Subcutaneous adipose tissue (tissue), 4 donors: ENCODE results near the gene SERPINA1. TPM values are rescaled to one million over a fixed set of nuclear protein-coding genes. Genes with fewer than 3 reads are reported as not detected.

Source experiments
- total RNA-seq, 4 donors: library from RNA; depleted of rRNA; stranded (reverse); fragments of >200 nt; gene quantifications; one replicate each; pipeline ENCODE4 v1.1.0, GENCODE V29; 2016
- TF ChIP-seq, protein P1 (sequence below): fragments of 450-650 bp; IDR thresholded peaks from one replicate; pipeline ENCODE4 v1.5.1; 2016; ENCODE audit warnings: low read depth, mild to moderate bottlenecking, control low read depth, antibody characterized with exemption, moderate library complexity

Gene SERPINA1
- total RNA-seq, 4 donors from 2014 or later: 2.1 to 10.4 (median 3.7) TPM

DNA sequence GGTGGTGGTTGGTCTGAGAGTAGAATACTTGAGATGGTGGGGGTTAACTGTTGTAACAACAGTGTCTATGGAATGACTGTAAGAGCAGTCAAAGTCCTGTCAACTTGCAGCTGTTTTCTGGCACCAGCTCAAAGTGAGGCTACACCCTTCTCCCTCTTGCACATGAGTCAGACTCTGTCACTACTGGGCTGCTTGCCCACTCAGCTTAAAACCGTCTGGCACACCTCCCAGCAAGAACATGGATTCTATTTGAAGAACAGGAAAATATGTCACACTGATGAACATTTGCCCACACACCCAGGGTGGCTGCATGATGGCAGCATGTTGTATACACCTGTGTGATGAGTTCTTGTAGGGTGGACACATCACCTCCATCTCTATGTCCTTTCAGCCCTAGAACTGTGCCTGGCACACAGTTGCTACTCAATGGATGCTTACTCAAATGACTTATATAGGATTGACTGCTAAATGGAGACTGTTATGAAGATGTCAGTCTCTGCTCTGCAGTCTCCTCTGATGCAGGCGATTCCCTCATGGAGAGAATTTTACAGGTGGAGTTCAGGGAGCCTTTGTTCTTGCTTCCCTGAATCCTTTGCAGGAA is 46.0 kb downstream of the SERPINA1 start:
- TF ChIP-seq, protein P1, sequence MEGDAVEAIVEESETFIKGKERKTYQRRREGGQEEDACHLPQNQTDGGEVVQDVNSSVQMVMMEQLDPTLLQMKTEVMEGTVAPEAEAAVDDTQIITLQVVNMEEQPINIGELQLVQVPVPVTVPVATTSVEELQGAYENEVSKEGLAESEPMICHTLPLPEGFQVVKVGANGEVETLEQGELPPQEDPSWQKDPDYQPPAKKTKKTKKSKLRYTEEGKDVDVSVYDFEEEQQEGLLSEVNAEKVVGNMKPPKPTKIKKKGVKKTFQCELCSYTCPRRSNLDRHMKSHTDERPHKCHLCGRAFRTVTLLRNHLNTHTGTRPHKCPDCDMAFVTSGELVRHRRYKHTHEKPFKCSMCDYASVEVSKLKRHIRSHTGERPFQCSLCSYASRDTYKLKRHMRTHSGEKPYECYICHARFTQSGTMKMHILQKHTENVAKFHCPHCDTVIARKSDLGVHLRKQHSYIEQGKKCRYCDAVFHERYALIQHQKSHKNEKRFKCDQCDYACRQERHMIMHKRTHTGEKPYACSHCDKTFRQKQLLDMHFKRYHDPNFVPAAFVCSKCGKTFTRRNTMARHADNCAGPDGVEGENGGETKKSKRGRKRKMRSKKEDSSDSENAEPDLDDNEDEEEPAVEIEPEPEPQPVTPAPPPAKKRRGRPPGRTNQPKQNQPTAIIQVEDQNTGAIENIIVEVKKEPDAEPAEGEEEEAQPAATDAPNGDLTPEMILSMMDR: no peak

DNA sequence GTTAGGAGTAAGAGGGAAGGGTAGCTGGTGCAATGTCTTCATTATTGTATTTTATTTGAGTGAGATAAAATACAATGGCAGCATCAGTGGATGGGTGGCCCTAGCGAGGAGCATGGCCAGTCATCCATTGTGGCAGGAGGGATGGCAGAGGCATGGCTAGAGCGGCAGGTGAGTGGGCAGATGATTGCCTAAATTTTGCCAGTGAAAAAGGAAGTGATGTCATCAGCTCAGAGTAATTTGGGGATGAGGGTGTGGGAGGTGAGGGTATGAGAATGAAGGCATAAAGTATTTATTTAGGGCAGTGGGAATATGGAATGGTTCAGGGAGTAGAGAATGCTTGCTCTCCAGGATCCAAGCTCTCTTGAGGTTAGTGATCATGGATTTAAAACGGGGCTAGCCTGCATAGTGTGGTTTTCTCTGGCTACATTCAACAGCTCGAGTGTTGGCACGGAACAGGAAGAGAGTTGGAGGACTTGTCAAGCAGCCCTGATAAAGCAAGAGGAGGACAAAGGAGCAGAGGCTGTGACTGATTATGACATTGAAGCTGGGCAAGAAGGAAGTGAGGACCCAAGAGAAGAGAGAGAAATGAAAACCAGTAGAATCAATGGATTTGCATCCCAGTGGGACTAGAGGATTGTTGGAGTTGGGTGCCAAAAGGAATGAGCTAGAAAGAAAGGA is 46.6 kb downstream of the SERPINA1 start:
- TF ChIP-seq, protein P1: no peak

DNA sequence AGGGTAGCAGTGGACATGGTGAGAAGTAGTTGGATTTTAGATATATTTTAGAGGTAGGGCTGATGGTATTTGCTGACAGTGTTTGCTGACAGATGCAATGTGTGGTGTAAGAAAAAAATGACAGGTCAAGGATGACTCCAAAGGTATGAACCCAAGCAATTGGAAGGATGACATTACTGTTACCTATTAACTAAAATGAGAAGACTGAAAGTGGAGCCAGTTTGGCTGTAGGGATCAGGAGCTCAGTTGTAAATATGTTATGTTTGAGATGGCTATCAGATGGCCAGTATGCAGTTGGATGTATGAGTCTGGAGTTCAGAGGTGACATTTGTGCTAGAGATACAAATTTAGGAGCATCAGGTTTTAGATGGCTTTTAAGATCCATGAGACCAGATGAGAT is 47.9 kb downstream of the SERPINA1 start:
- TF ChIP-seq, protein P1: no peak

DNA sequence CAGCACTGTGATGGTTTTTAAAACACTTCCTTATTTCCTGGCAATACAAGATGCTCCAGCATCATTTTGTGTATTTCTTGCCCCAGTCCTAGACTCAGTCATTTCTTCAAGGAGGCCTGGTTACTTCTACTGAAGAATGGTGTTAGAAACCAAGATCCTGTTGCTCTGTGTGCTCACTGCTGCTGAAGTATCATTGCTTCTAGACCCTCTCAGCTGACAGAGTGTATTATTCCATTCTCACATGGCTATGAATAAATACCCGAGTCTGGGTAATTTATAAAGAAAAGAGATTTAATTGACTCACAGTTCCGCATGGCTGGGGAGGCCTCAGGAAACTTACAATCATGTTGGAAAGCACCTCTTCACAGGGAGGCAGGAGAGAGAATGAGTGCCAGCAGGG is 50.4 kb downstream of the SERPINA1 start:
- TF ChIP-seq, protein P1: no peak

DNA sequence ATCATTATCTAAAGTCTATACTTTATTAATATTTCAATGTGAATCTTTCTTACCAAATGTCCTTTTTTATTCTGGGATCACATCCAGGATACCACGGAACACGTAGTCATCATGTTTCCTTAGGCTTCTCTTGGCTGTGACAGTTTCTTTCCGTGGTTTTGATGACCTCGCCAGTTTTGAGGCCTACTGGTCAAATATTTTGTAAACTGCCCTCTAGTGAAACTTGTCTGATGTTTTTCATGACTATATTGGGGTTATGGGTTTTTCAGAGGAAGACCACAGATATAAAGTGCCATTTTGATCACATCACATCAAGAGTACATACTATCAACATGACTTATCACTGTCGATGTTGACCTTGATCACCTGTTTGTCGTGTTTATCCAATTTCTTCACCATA is 51.1 kb downstream of the SERPINA1 start:
- TF ChIP-seq, protein P1: no peak

DNA sequence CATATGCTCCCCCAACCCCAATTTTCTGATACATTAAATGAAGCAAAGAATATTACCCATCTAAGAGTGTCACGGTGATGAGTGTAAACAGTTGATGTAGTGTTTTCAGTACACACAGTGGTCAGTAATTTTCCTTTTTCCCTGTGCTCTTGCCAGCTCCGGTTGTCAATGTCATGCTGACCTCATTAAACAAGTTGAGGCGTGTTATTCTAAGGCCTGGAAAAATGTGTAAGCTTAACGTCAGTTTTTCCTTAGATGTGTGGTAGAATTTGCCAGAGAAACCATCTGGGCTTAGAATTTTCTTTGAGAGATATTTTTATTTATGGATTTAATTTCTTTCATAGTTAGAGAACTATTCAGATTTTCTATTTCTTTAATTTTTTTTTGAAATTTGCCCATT is 53.5 kb downstream of the SERPINA1 start:
- TF ChIP-seq, protein P1: no peak

DNA sequence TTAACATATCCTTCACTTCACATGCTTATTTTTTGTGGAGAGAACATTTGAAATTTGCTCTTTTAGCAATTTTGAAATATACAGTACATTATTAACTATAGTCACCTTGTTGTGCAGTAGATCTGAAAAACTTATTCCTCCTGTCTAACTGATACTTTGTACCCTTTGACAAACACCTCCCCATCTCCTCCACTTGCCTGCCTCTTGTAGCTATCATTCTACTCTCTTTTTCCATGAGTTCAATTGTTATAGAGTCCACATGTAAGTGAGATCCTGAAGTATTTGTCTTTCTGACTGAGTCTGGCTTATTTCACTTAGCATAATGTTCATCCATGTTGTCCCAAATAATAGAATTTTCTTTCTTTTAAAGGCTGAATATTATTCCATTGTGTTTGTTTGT is 55.8 kb downstream of the SERPINA1 start:
- TF ChIP-seq, protein P1: no peak
